Activated CD8-positive, alpha-beta memory T cell treated with anti-CD3 and anti-CD28 coated beads, Interleukin-2, amount 50 U/mL, for 1 hour (primary cell): ENCODE data around the gene SRPRA.
A peak's percentile ranks its signal among the peaks of the same experiment; 100 is the strongest.
"Not testable (repeated sequence)": the region's sequence is repeated elsewhere in the genome, so short reads cannot be mapped to it uniquely, and the experiment has no call there.

Source experiments
- DNase-seq: peaks from one replicate; pipeline ENCODE4 v3.0.0-alpha.2; 2020; ENCODE audit errors: extremely low read depth

Gene SRPRA

GRCh38 chr11:126268708-126269579, at the start of gene SRPRA, which contains the start of gene FOXRED1:
SRPRA (minus strand) TSS chr11:126268895; CDS start chr11:126268804, 91 bp downstream.
FOXRED1 (plus strand) TSS chr11:126269154; CDS start chr11:126269207, 53 bp downstream.
- DNase-seq, result peak; percentile 98

DNA sequence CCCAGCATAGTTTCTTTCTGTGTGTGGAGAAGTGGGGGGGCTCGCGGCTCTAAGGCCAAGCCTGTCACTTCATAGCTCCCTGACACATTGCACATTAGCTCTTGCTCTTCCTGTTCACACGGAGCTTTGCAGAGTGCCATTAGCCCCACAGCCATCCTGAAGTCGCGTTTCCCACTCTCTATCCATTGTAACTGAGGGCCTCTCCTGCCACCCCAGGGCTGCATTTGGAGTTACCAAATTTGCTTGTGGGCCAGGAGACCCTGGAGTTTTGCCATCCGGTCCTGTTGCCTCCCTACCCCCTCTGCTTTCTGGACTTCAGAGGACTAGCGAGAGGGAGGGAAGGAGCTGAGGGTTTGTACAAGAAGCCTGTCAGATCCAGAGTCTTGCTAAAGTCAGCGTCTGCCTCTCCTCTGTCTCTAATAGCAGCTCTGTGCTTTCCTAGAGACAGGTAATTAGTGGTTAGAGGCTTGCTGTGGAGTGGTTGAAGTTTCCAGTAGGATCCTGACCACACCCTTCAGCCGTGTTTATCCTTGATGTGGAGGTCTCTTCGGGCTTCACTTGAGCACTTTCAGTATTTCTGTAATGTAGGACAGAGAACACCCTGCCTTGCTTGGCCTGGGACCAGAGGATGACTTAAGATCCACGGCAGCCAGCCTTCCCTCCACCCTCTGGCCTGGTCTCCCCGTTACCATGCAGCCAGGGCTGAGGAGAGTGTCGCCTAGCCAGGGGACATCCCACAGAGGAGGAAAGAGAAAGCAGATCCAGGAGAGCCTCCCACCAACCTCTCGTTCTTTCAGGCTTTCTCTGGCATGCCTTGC, 49.3 kb upstream of the SRPRA start:
- no peak for DNase-seq

DNA sequence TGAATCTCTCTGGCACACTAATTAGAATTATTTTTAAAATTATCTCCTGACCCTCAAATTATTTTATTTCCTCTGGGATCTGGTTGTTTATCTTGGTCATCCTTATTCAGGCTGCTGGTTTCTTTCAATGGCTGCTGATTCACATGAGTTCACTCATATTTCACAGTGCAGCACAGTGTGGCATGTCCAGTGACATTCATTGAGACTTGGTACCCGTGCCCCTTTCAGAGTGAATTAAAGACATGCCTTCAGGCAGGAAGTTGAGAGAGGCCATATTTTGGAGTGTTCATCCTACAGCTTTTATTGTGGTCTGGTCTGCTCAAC, 48.7 kb upstream of the SRPRA start:
- DNase-seq, result no peak

- DNase-seq, result no peak
Observed at GRCh38 chr11:126313826-126314225, 45.1 kb upstream of the SRPRA start.

- no peak for DNase-seq
Observed at GRCh38 chr11:126312961-126313360, 44.3 kb upstream of the SRPRA start.

- no peak for DNase-seq
Observed at GRCh38 chr11:126311401-126312291, 43.0 kb upstream of the SRPRA start.

DNA sequence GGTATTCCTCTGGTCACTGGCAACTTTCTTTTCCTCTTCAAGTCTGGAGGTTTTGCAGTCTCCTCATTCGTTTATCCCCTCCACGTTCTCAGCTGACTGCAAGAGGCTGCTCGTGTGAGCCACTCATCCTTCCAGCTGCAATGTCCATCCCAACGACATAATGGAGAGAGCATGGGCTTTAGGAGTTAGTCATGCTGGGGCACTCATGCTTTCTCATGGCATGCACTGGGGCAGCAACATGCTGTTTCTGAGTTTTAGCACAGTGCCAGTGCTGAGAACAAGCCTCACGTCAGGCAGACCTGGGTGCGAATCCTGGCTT, 42.3 kb upstream of the SRPRA start:
- DNase-seq, result no peak

DNA sequence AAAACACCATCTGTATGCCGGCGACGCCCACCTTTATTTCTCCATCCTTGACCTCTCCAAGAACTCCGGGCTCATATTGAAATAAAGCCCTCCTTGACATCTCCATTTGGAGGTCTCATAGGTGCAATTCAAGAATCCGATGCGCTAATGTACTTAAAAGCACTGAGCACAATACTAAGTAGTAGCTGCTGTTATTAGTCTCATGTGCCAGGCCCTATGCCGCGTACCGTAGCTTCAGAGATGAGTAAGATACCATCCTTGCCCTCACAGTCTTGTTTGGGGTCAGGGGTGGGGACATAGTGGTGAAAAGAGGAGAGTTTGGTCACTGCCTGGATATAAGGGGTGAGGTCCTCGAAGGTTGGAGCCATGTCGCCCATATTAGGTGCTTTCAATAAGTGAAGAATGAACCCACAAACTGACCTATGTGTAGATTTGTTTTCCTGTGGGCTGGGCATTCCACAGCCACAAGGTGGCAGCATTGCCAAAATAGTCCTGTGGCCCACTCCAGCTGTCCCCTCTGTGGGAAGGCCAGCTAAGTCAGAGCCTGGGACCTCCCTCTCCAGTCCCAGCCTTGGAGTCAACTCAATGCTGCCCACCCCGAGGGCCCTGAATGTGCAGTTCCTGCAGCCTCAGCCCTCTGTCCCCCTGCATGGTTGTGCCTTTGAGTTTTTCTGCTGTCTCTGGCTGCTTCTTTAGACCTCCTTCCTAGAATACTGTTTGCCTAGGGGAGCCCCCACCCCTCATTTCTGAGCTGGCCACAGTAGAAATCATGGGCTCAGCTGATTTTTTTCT, 41.7 kb upstream of the SRPRA start:
- no peak for DNase-seq

GRCh38 chr11:126308771-126309170, 40.1 kb upstream of the SRPRA start:
- DNase-seq, result not testable (repeated sequence)

GRCh38 chr11:126308271-126308671, 39.6 kb upstream of the SRPRA start:
- no peak for DNase-seq

- no peak for DNase-seq
Observed at GRCh38 chr11:126307706-126308105, 39.0 kb upstream of the SRPRA start.

DNA sequence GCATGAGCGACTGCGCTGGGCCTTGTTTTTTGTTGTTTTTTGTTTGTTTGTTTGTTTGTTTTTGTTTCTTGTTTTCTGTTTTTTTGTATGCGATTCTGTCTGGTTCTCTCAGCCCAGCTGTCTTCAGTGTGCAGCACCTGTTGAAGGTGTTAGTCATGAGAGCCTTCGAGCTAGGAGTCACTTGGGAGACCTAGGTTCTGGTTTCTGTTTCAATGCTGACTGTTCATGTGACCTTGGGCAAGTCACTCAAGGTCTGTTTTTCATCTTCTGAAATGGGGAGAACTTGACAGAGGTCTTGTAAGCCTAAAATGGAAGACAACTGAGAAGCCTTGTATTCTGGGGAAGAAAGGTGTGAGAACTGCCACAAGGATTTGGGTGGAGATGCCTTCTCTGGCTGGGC, 37.0 kb upstream of the SRPRA start:
- DNase-seq, result no peak

DNA sequence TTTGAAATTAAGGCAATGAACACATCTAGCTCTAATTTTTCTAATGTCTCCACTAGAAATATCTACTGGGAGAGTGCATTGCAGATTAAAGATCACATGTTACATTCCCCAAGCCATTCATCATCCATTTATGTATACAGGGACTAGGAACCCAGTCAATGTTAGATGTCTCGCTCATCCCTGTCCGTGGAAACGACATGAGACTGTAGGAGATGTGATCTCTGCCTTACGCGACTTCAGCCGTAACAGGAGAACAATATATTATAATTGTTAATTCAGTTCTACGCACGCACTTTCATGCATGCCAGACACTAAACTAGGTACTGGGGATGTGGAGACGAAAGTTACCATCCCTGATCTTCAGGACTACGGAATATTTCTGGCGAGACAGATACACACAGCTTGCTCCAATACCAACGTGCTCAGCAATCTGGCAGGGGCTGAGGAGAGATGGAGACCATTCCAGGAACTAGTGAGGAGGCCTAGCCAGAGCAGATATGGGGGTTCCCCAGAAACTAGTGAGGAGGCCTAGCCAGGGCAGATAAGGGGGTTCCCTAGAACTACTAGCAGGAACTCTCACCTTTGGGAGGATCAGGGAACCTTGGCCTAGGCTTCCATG, 35.9 kb upstream of the SRPRA start:
- DNase-seq, result no peak

GRCh38 chr11:126303623-126304456, 35.1 kb upstream of the SRPRA start, which contains the start of gene DCPS:
DCPS (plus strand) TSS chr11:126304060; CDS start chr11:126304081, 21 bp downstream.
- DNase-seq, result no peak

DNA sequence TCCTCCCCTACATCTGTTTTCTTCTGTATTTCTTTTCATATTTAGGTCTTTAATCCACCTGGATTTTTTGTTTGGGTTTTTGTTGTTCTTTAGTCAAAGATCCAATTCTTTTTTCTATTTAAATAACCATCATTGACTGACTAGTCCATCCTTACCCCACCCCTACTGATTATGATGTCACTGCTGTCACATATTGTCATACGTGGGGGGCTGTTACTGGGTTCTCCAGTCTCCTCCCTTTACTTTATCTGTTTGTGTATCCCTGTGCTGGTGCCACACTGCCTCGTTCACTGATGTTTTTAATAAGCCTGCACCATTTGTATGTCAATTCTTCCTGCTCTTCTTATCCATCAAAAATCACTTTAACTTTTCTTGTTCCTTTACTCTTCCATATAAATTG, 28.3 kb upstream of the SRPRA start:
- no peak for DNase-seq

DNA sequence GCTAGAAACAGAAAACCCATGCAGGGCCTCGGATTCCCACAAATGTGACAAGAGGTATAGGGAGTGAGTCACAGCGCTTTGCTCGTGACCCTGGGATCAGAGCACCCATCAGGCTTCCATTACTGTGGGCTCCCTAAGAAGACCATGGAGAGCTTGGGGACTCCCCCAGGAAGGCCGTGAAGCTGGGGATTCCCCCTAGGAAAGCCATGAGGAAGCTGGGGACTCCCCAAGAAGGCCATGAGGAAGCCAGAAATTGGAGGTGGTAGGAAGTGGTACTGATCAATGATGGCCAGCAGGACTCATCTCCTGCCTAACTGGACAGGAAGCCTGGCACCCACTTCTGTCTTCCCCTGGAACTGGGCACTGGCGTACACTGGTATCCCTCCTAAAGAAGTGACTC, 25.0 kb upstream of the SRPRA start:
- no peak for DNase-seq

GRCh38 chr11:126290887-126291286, 22.2 kb upstream of the SRPRA start:
- DNase-seq, result no peak

DNA sequence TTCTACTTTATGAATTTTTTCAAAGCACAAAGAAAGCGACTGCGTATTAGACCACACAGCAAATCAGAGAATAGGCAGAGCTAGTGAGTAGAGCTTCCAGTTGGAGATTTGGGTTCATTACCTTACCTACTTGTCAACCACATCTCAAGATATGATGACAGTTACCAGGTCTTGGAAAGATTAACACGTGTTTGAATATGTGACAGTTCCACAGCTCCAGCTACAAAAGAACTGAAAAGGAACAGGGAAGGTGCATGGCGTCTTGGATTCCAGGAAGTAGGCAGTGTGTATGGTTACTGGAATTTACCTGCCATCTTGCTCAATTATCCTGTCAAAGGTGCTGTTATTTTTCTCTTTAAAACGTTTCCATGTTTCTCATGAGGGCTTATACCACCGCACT, 19.5 kb upstream of the SRPRA start:
- DNase-seq, result no peak

DNA sequence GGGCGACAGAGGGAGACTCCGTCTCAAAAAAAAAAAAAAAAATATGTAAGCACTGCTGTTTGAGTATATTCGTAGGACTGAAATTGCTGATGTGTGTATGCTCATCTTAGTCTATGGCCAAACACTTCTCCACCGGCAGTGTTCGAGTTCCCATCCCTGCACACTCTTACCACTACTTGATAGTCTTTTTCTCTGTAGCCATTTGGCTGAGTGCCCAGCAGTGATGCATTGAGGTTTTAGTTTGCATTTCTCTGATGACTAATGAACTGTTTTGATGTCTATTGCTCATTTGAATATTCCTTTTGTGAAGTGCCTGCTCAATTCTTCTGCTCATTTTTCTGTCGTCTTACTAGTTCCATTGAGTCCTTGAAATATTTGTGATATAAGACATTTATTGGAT, 16.1 kb upstream of the SRPRA start:
- DNase-seq, result peak; percentile 68
